HPDE6-E6E7 (cell line): ENCODE results near the gene TMEFF2.
"Not testable (repeated sequence)": the region's sequence is repeated elsewhere in the genome, so short reads cannot be mapped to it uniquely, and the experiment has no call there.

Source experiments
- DNase-seq: peaks from one replicate; pipeline ENCODE4 v3.0.0; 2011; ENCODE audit warnings: missing footprints; ENCODE audit errors: extremely low spot score

TMEFF2 gene

GRCh38 chr2:192184349-192184748 lies 10.4 kb downstream of the TMEFF2 start:
- no peak for DNase-seq

GRCh38 chr2:192183296-192183695 lies 11.4 kb downstream of the TMEFF2 start:
- DNase-seq: no peak

- DNase-seq: no peak
Measured at GRCh38 chr2:192166946-192167345, 27.8 kb downstream of the TMEFF2 start.

GRCh38 chr2:192165842-192166241 lies 28.9 kb downstream of the TMEFF2 start:
- no peak for DNase-seq

- DNase-seq: peak; percentile 27
Measured at GRCh38 chr2:192162392-192163042, 32.2 kb downstream of the TMEFF2 start.

- DNase-seq: no peak
Measured at GRCh38 chr2:192161656-192162290, 33.0 kb downstream of the TMEFF2 start.

GRCh38 chr2:192159736-192160135 lies 35.0 kb downstream of the TMEFF2 start:
- no peak for DNase-seq

- no peak for DNase-seq
Measured at GRCh38 chr2:192159208-192159607, 35.5 kb downstream of the TMEFF2 start.

- no peak for DNase-seq
Measured at GRCh38 chr2:192157776-192158175, 37.0 kb downstream of the TMEFF2 start.

- DNase-seq: no peak
Measured at GRCh38 chr2:192155511-192156118, 39.1 kb downstream of the TMEFF2 start.

GRCh38 chr2:192153561-192153960 lies 41.2 kb downstream of the TMEFF2 start:
- DNase-seq: no peak

- DNase-seq: peak; percentile 2
Measured at GRCh38 chr2:192151853-192152252, 42.9 kb downstream of the TMEFF2 start.

GRCh38 chr2:192150166-192150565 lies 44.6 kb downstream of the TMEFF2 start:
- no peak for DNase-seq

- DNase-seq: no peak
Measured at GRCh38 chr2:192148620-192149321, 46.0 kb downstream of the TMEFF2 start.

- DNase-seq: no peak
Measured at GRCh38 chr2:192148241-192148619, 46.5 kb downstream of the TMEFF2 start.

- peak; percentile 42 for DNase-seq
Measured at GRCh38 chr2:192146069-192147015, 48.4 kb downstream of the TMEFF2 start.

GRCh38 chr2:192145496-192145895 lies 49.2 kb downstream of the TMEFF2 start:
- DNase-seq: no peak

- DNase-seq: no peak
Measured at GRCh38 chr2:192140236-192140839, 54.4 kb downstream of the TMEFF2 start.

- DNase-seq: no peak
Measured at GRCh38 chr2:192139813-192140212, 54.9 kb downstream of the TMEFF2 start.

GRCh38 chr2:192137451-192137850 lies 57.3 kb downstream of the TMEFF2 start:
- no peak for DNase-seq

GRCh38 chr2:192132604-192133003 lies 62.1 kb downstream of the TMEFF2 start:
- not testable (repeated sequence) for DNase-seq
